Measurements from ENCODE around the gene CETP. TPM values are rescaled to one million over a fixed set of nuclear protein-coding genes. Genes with fewer than 3 reads are reported as not detected.

Gene CETP
- total and polyA plus RNA-seq, 2 of the 13 experiments (the other 11 are each of a cell fraction or from before 2014, with no cell fraction given), result 0.31 to 9.8 TPM

DNA sequence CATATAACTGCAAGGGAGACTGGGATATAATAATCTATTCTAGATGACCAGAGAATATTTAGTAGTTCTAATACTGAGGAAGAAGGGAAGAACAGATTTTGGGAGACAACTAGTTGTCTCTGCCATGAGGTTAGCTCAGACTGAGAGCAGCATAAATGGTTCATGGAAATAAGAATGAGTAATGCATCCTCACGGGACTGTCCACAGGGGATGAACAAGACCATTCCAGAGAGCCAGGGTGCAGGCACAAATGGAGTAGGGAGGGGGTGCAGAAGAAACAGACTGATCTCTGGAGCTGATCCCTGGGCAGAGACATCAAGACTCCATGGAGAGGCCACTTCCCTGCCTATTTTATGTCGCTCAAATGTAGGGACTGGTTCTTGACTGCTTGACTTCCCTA lies 58.0 kb downstream of the CETP start:
- FAIRE-seq, result no peak

More for the DNA sequence above, 58.0 kb downstream of the CETP start:
- H3K9ac ChIP-seq (ENCODE audit: insufficient read depth, low read depth, low read length), result no peak overlapping the region
- H3K4me2 ChIP-seq (ENCODE audit: low read depth, low read length), result no peak overlapping the region
- H3K27me3 ChIP-seq (ENCODE audit: control insufficient read depth in 1 of 2, insufficient read depth in 2 of 2, low read length in 2 of 2), result 0 out of 5 replicates have a peak, but pooled peaks cover 0 to 6% of the 10 kb centered on the region in 2 experiments
- H3K4me3 ChIP-seq (replicated peaks in 1 of 3; ENCODE audit: insufficient read depth in 1 of 3, low read depth in 2 of 3, low read length in 3 of 3), result no peak overlapping the region
- 42% methylated on average over 2 of the region's 2 CpGs for WGBS (ENCODE audit: low lambda C conversion rate)
- H2AFZ ChIP-seq (ENCODE audit: low read length), result no peak overlapping the region
- no peaks in the 10 kb centered on the region for H3K36me3 ChIP-seq (replicated peaks in 1 of 2; ENCODE audit: control insufficient read depth in 1 of 2, insufficient read depth in 2 of 2, low read length in 2 of 2)
- no peaks in the 10 kb centered on the region for H4K20me1 ChIP-seq (ENCODE audit: insufficient read depth, low read length)
- POLR2A ChIA-PET, result interaction anchor here (1.3 to 1.5 kb wide), 2 partner anchors 30 to 73 kb away, joined by 3 to 4 read pairs; partner anchors contain the start of gene NLRC5
- BruUV-seq (replicated peaks), result no TSS peak
- CTCF ChIA-PET (ENCODE audit: low intra/inter-chr PET ratio, low total read pairs), result no interaction called here
- no peaks in the 10 kb centered on the region for H3K79me2 ChIP-seq (ENCODE audit: insufficient read depth, low read length)
- H3K4me1 ChIP-seq (ENCODE audit: insufficient read depth, low read length), result peaks cover 25% of the 10 kb centered on the region
- no peak overlapping the region for H3K27ac ChIP-seq (ENCODE audit: extremely low read length, insufficient read depth, low read length)
- H3K9me3 ChIP-seq (ENCODE audit: low read length), result no peaks in the 10 kb centered on the region
- DNase-seq (ENCODE audit: low spot score) (no peak), ATAC-seq (no peak)
- TF ChIP-seq, protein P1, sequence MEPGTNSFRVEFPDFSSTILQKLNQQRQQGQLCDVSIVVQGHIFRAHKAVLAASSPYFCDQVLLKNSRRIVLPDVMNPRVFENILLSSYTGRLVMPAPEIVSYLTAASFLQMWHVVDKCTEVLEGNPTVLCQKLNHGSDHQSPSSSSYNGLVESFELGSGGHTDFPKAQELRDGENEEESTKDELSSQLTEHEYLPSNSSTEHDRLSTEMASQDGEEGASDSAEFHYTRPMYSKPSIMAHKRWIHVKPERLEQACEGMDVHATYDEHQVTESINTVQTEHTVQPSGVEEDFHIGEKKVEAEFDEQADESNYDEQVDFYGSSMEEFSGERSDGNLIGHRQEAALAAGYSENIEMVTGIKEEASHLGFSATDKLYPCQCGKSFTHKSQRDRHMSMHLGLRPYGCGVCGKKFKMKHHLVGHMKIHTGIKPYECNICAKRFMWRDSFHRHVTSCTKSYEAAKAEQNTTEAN (CRISPR knock-in tag; conservative IDR thresholded peaks at IDR 0.05), result no peak
- no peak for TF ChIP-seq ZNF510 (CRISPR knock-in tag; IDR thresholded peaks at IDR 0.05; ENCODE audit: low read depth)
- no peak for TF ChIP-seq KAT8 (CRISPR knock-in tag; IDR thresholded peaks at IDR 0.05)
- no peak for TF ChIP-seq HDAC2 (CRISPR knock-in tag; IDR thresholded peaks at IDR 0.05)
- TF ChIP-seq THAP11 (CRISPR knock-in tag; IDR thresholded peaks at IDR 0.05), result no peak
- TF ChIP-seq HNF4G (IDR thresholded peaks at IDR 0.05; ENCODE audit: borderline replicate concordance, low read depth, low read length), result no peak
- no peak for TF ChIP-seq HNF4G (CRISPR knock-in tag; IDR thresholded peaks at IDR 0.05; ENCODE audit: borderline replicate concordance, low read depth)
- TF ChIP-seq, protein P2, sequence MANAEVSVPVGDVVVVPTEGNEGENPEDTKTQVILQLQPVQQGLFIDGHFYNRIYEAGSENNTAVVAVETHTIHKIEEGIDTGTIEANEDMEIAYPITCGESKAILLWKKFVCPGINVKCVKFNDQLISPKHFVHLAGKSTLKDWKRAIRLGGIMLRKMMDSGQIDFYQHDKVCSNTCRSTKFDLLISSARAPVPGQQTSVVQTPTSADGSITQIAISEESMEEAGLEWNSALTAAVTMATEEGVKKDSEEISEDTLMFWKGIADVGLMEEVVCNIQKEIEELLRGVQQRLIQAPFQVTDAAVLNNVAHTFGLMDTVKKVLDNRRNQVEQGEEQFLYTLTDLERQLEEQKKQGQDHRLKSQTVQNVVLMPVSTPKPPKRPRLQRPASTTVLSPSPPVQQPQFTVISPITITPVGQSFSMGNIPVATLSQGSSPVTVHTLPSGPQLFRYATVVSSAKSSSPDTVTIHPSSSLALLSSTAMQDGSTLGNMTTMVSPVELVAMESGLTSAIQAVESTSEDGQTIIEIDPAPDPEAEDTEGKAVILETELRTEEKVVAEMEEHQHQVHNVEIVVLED (CRISPR knock-in tag; IDR thresholded peaks at IDR 0.05; ENCODE audit: borderline replicate concordance), result no peak
- no peak for TF ChIP-seq MLLT10 (CRISPR knock-in tag; IDR thresholded peaks at IDR 0.05)
- TF ChIP-seq ZNF773 (CRISPR knock-in tag; IDR thresholded peaks at IDR 0.05; ENCODE audit: borderline replicate concordance), result no peak
- no peak for TF ChIP-seq RELA (CRISPR knock-in tag; IDR thresholded peaks at IDR 0.05)
- TF ChIP-seq, protein P3, sequence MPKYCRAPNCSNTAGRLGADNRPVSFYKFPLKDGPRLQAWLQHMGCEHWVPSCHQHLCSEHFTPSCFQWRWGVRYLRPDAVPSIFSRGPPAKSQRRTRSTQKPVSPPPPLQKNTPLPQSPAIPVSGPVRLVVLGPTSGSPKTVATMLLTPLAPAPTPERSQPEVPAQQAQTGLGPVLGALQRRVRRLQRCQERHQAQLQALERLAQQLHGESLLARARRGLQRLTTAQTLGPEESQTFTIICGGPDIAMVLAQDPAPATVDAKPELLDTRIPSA (CRISPR knock-in tag; IDR thresholded peaks at IDR 0.05; ENCODE audit: borderline replicate concordance), result no peak
- TF ChIP-seq ZNF225 (CRISPR knock-in tag; IDR thresholded peaks at IDR 0.05), result no peak
- TF ChIP-seq, protein P4, sequence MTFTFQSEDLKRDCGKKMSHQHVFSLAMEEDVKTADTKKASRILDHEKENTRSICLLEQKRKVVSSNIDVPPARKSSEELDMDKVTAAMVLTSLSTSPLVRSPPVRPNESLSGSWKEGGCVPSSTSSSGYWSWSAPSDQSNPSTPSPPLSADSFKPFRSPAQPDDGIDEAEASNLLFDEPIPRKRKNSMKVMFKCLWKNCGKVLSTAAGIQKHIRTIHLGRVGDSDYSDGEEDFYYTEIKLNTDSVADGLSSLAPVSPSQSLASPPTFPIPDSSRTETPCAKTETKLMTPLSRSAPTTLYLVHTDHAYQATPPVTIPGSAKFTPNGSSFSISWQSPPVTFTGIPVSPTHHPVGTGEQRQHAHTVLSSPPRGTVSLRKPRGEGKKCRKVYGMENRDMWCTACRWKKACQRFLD (CRISPR knock-in tag; IDR thresholded peaks at IDR 0.05; ENCODE audit: borderline replicate concordance), result no peak
- no peak for TF ChIP-seq ZNF224 (CRISPR knock-in tag; IDR thresholded peaks at IDR 0.05)
- no peak for TF ChIP-seq KLF16 (CRISPR knock-in tag; IDR thresholded peaks at IDR 0.05)
- TF ChIP-seq, protein P5, sequence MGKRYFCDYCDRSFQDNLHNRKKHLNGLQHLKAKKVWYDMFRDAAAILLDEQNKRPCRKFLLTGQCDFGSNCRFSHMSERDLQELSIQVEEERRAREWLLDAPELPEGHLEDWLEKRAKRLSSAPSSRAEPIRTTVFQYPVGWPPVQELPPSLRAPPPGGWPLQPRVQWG (CRISPR knock-in tag; IDR thresholded peaks at IDR 0.05; ENCODE audit: borderline replicate concordance, low read depth), result no peak
- TF ChIP-seq, protein P6, sequence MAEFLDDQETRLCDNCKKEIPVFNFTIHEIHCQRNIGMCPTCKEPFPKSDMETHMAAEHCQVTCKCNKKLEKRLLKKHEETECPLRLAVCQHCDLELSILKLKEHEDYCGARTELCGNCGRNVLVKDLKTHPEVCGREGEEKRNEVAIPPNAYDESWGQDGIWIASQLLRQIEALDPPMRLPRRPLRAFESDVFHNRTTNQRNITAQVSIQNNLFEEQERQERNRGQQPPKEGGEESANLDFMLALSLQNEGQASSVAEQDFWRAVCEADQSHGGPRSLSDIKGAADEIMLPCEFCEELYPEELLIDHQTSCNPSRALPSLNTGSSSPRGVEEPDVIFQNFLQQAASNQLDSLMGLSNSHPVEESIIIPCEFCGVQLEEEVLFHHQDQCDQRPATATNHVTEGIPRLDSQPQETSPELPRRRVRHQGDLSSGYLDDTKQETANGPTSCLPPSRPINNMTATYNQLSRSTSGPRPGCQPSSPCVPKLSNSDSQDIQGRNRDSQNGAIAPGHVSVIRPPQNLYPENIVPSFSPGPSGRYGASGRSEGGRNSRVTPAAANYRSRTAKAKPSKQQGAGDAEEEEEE (CRISPR knock-in tag; IDR thresholded peaks at IDR 0.05; ENCODE audit: borderline replicate concordance), result no peak
- in situ Hi-C loops (cut with HindIII; ENCODE audit: extremely low pct_ligation_motif_present, low pct_unique_long_range_greater_than_20kb) (no loop called here), intact Hi-C loops (cut with micrococcal nuclease; ENCODE audit: unreplicated experiment) (no loop called here)
